PFSK-1 (cell line): Measurements from ENCODE around the gene HDC.

Experiments
- POLR2AphosphoS5 ChIP-seq: IDR thresholded peaks from 2 replicates; pipeline ENCODE4 v1.6.1; 2012; ENCODE audit warnings: low read depth, mild to moderate bottlenecking, control low read depth, low read length, moderate library complexity
- SIN3A ChIP-seq: IDR thresholded peaks from 2 replicates; pipeline ENCODE4 v1.6.1; 2012; ENCODE audit warnings: mild to moderate bottlenecking, low read length, moderate library complexity, borderline replicate concordance; ENCODE audit not compliant: insufficient read depth
- TAF1 ChIP-seq: IDR thresholded peaks from 2 replicates; pipeline ENCODE4 v1.6.1; 2012; ENCODE audit warnings: low read length, control low read depth, borderline replicate concordance; ENCODE audit not compliant: insufficient read depth
- TF ChIP-seq, protein P1 (sequence below), 2 experiments: IDR thresholded peaks; 2 replicates each; pipeline versions ENCODE4 v1.6.1 to v1.8.0; 2011 to 2012; ENCODE audit warnings: low read depth in 2 of 2, low read length in 2 of 2, control low read depth in 1 of 2, inconsistent platforms in 1 of 2, mild to moderate bottlenecking in 1 of 2, moderate library complexity in 1 of 2; ENCODE audit not compliant: insufficient read depth in 1 of 2

GRCh38 chr15:50248994-50249582, 16.4 kb downstream of the HDC start:
- TF ChIP-seq, protein P1, sequence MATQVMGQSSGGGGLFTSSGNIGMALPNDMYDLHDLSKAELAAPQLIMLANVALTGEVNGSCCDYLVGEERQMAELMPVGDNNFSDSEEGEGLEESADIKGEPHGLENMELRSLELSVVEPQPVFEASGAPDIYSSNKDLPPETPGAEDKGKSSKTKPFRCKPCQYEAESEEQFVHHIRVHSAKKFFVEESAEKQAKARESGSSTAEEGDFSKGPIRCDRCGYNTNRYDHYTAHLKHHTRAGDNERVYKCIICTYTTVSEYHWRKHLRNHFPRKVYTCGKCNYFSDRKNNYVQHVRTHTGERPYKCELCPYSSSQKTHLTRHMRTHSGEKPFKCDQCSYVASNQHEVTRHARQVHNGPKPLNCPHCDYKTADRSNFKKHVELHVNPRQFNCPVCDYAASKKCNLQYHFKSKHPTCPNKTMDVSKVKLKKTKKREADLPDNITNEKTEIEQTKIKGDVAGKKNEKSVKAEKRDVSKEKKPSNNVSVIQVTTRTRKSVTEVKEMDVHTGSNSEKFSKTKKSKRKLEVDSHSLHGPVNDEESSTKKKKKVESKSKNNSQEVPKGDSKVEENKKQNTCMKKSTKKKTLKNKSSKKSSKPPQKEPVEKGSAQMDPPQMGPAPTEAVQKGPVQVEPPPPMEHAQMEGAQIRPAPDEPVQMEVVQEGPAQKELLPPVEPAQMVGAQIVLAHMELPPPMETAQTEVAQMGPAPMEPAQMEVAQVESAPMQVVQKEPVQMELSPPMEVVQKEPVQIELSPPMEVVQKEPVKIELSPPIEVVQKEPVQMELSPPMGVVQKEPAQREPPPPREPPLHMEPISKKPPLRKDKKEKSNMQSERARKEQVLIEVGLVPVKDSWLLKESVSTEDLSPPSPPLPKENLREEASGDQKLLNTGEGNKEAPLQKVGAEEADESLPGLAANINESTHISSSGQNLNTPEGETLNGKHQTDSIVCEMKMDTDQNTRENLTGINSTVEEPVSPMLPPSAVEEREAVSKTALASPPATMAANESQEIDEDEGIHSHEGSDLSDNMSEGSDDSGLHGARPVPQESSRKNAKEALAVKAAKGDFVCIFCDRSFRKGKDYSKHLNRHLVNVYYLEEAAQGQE (IDR thresholded peaks at IDR 0.05; ENCODE audit: insufficient read depth in 1 of 2, low read depth in 2 of 2, low read length in 2 of 2): no peak
- TF ChIP-seq POLR2AphosphoS5 (no peak), TAF1 (no peak), SIN3A (no peak)
